HEK293 (cell line): ENCODE data around the gene MYO9B.

Experiments used
- BCL11A ChIP-seq: fragments of 450-650 bp; formaldehyde crosslinking; IDR thresholded peaks from 2 replicates; pipeline ENCODE4 v1.5.1; 2016; ENCODE audit warnings: low read depth, missing biosample characterization, missing genetic modification characterization
- BCL11B ChIP-seq: fragments of 450-650 bp; formaldehyde crosslinking; IDR thresholded peaks from 2 replicates; pipeline ENCODE4 v1.5.1; 2016; ENCODE audit warnings: low read depth, missing biosample characterization, missing genetic modification characterization
- FEZF1 ChIP-seq: fragments of 450-650 bp; formaldehyde crosslinking; IDR thresholded peaks from 2 replicates; pipeline ENCODE4 v1.5.1; 2016; ENCODE audit warnings: missing biosample characterization, missing genetic modification characterization
- GFI1B ChIP-seq: fragments of 450-650 bp; formaldehyde crosslinking; IDR thresholded peaks from 2 replicates; pipeline ENCODE4 v1.5.1; 2016; ENCODE audit warnings: missing biosample characterization, missing genetic modification characterization
- MZF1 ChIP-seq: fragments of 450-650 bp; formaldehyde crosslinking; IDR thresholded peaks from 2 replicates; pipeline ENCODE4 v1.5.1; 2017; ENCODE audit warnings: missing biosample characterization, missing genetic modification characterization, borderline replicate concordance
- OSR2 ChIP-seq: fragments of 450-650 bp; formaldehyde crosslinking; IDR thresholded peaks from 2 replicates; pipeline ENCODE4 v1.5.1; 2016; ENCODE audit warnings: missing biosample characterization, missing genetic modification characterization
- SALL2 ChIP-seq: fragments of 450-650 bp; formaldehyde crosslinking; IDR thresholded peaks from 2 replicates; pipeline ENCODE4 v1.5.0; 2017; ENCODE audit warnings: missing biosample characterization, mild to moderate bottlenecking, missing genetic modification characterization, borderline replicate concordance
- SP2 ChIP-seq: fragments of 450-650 bp; formaldehyde crosslinking; IDR thresholded peaks from 2 replicates; pipeline ENCODE4 v1.5.1; 2016; ENCODE audit warnings: missing biosample characterization, missing genetic modification characterization
- SP3 ChIP-seq: fragments of 450-650 bp; formaldehyde crosslinking; IDR thresholded peaks from 2 replicates; pipeline ENCODE4 v1.5.1; 2016; ENCODE audit warnings: missing biosample characterization, missing genetic modification characterization
- YY1 ChIP-seq: fragments of 450-650 bp; formaldehyde crosslinking; IDR thresholded peaks from 2 replicates; pipeline ENCODE4 v1.5.1; 2018; ENCODE audit warnings: missing biosample characterization, missing genetic modification characterization
- ZBTB20 ChIP-seq: fragments of 450-650 bp; formaldehyde crosslinking; IDR thresholded peaks from 2 replicates; pipeline ENCODE4 v1.5.1; 2016; ENCODE audit warnings: missing biosample characterization, missing genetic modification characterization
- ZFP3 ChIP-seq: fragments of 450-650 bp; formaldehyde crosslinking; IDR thresholded peaks from 2 replicates; pipeline ENCODE4 v1.5.1; 2016; ENCODE audit warnings: low read depth, missing biosample characterization, missing genetic modification characterization
- ZFP37 ChIP-seq: fragments of 450-650 bp; formaldehyde crosslinking; IDR thresholded peaks from 2 replicates; pipeline ENCODE4 v1.5.1; 2016; ENCODE audit warnings: missing biosample characterization, missing genetic modification characterization
- ZNF140 ChIP-seq: fragments of 450-650 bp; formaldehyde crosslinking; IDR thresholded peaks from 2 replicates; pipeline ENCODE4 v1.5.1; 2016; ENCODE audit warnings: missing biosample characterization, missing genetic modification characterization
- ZNF155 ChIP-seq: fragments of 450-650 bp; formaldehyde crosslinking; IDR thresholded peaks from 2 replicates; pipeline ENCODE4 v1.5.1; 2016; ENCODE audit warnings: missing biosample characterization, missing genetic modification characterization
- ZNF174 ChIP-seq: fragments of 450-650 bp; formaldehyde crosslinking; IDR thresholded peaks from 2 replicates; pipeline ENCODE4 v1.5.0; 2017; ENCODE audit warnings: missing biosample characterization, mild to moderate bottlenecking, missing genetic modification characterization
- ZNF175 ChIP-seq: fragments of 450-650 bp; formaldehyde crosslinking; IDR thresholded peaks from 2 replicates; pipeline ENCODE4 v1.5.1; 2016; ENCODE audit warnings: missing biosample characterization, missing genetic modification characterization
- ZNF184 ChIP-seq: fragments of 450-650 bp; IDR thresholded peaks from 2 replicates; pipeline ENCODE4 v1.5.1; 2018; ENCODE audit warnings: missing biosample characterization, mild to moderate bottlenecking, missing genetic modification characterization
- ZNF239 ChIP-seq: fragments of 450-650 bp; formaldehyde crosslinking; IDR thresholded peaks from 2 replicates; pipeline ENCODE4 v1.5.1; 2016; ENCODE audit warnings: missing biosample characterization, missing genetic modification characterization
- ZNF24 ChIP-seq: fragments of 450-650 bp; formaldehyde crosslinking; IDR thresholded peaks from 2 replicates; pipeline ENCODE4 v1.5.1; 2016; ENCODE audit warnings: missing biosample characterization, missing genetic modification characterization
- ZNF302 ChIP-seq: fragments of 450-650 bp; formaldehyde crosslinking; IDR thresholded peaks from 2 replicates; pipeline ENCODE4 v1.5.1; 2016; ENCODE audit warnings: missing biosample characterization, missing genetic modification characterization, low read depth
- ZNF350 ChIP-seq: fragments of 450-650 bp; formaldehyde crosslinking; IDR thresholded peaks from 2 replicates; pipeline ENCODE4 v1.5.0; 2017; ENCODE audit warnings: missing biosample characterization, mild to moderate bottlenecking, missing genetic modification characterization
- ZNF37A ChIP-seq: fragments of 450-650 bp; IDR thresholded peaks from 2 replicates; pipeline ENCODE4 v1.5.1; 2018; ENCODE audit warnings: missing biosample characterization, missing genetic modification characterization
- ZNF404 ChIP-seq: fragments of 450-650 bp; formaldehyde crosslinking; IDR thresholded peaks from 2 replicates; pipeline ENCODE4 v1.5.1; 2017; ENCODE audit warnings: missing biosample characterization, missing genetic modification characterization
- ZNF449 ChIP-seq: fragments of 450-650 bp; formaldehyde crosslinking; IDR thresholded peaks from 2 replicates; pipeline ENCODE4 v1.5.1; 2017; ENCODE audit warnings: missing biosample characterization, mild to moderate bottlenecking, missing genetic modification characterization, moderate library complexity
- ZNF488 ChIP-seq: fragments of 450-650 bp; formaldehyde crosslinking; IDR thresholded peaks from 2 replicates; pipeline ENCODE4 v1.5.1; 2016; ENCODE audit warnings: missing biosample characterization, missing genetic modification characterization
- ZNF501 ChIP-seq: fragments of 450-650 bp; formaldehyde crosslinking; IDR thresholded peaks from 2 replicates; pipeline ENCODE4 v1.5.1; 2016; ENCODE audit warnings: missing biosample characterization, missing genetic modification characterization
- ZNF514 ChIP-seq: fragments of 450-650 bp; formaldehyde crosslinking; IDR thresholded peaks from 2 replicates; pipeline ENCODE4 v1.5.1; 2016; ENCODE audit warnings: missing biosample characterization, missing genetic modification characterization
- ZNF561 ChIP-seq: fragments of 450-650 bp; IDR thresholded peaks from 2 replicates; pipeline ENCODE4 v1.5.1; 2018; ENCODE audit warnings: missing biosample characterization, missing genetic modification characterization, borderline replicate concordance
- ZNF600 ChIP-seq: fragments of 450-650 bp; formaldehyde crosslinking; IDR thresholded peaks from 2 replicates; pipeline ENCODE4 v1.5.1; 2016; ENCODE audit warnings: missing biosample characterization, missing genetic modification characterization
- ZNF664 ChIP-seq: fragments of 450-650 bp; formaldehyde crosslinking; IDR thresholded peaks from 2 replicates; pipeline ENCODE4 v1.5.1; 2016; ENCODE audit warnings: missing biosample characterization, missing genetic modification characterization
- ZNF701 ChIP-seq: fragments of 450-650 bp; formaldehyde crosslinking; IDR thresholded peaks from 2 replicates; pipeline ENCODE4 v1.5.1; 2016; ENCODE audit warnings: missing biosample characterization, missing genetic modification characterization
- ZNF791 ChIP-seq: fragments of 450-650 bp; formaldehyde crosslinking; IDR thresholded peaks from 2 replicates; pipeline ENCODE4 v1.5.1; 2016; ENCODE audit warnings: missing biosample characterization, missing genetic modification characterization
- ZNF837 ChIP-seq: fragments of 450-650 bp; formaldehyde crosslinking; IDR thresholded peaks from 2 replicates; pipeline ENCODE4 v1.5.1; 2016; ENCODE audit warnings: missing biosample characterization, missing genetic modification characterization
- ZSCAN23 ChIP-seq: fragments of 450-650 bp; formaldehyde crosslinking; IDR thresholded peaks from 2 replicates; pipeline ENCODE4 v1.5.1; 2016; ENCODE audit warnings: missing biosample characterization, missing genetic modification characterization
- ZXDB ChIP-seq: fragments of 450-650 bp; formaldehyde crosslinking; IDR thresholded peaks from 2 replicates; pipeline ENCODE4 v1.5.1; 2016; ENCODE audit warnings: missing biosample characterization, missing genetic modification characterization
- TF ChIP-seq, protein P1 (sequence below): fragments of 450-650 bp; formaldehyde crosslinking; IDR thresholded peaks from 2 replicates; pipeline ENCODE4 v1.5.1; 2017; ENCODE audit warnings: missing biosample characterization, missing genetic modification characterization
- TF ChIP-seq, protein P2 (sequence below): fragments of 450-650 bp; formaldehyde crosslinking; IDR thresholded peaks from 2 replicates; pipeline ENCODE4; 2016; ENCODE audit warnings: missing biosample characterization, missing genetic modification characterization

MYO9B gene

GRCh38 chr19:17215127-17215971 lies 139.8 kb downstream of the MYO9B start, which contains the start of gene USE1 (continued):
- TF ChIP-seq, protein P1, sequence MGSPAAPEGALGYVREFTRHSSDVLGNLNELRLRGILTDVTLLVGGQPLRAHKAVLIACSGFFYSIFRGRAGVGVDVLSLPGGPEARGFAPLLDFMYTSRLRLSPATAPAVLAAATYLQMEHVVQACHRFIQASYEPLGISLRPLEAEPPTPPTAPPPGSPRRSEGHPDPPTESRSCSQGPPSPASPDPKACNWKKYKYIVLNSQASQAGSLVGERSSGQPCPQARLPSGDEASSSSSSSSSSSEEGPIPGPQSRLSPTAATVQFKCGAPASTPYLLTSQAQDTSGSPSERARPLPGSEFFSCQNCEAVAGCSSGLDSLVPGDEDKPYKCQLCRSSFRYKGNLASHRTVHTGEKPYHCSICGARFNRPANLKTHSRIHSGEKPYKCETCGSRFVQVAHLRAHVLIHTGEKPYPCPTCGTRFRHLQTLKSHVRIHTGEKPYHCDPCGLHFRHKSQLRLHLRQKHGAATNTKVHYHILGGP (tag by site-specific recombination) = no peak
- TF ChIP-seq ZNF664 (tag by site-specific recombination) = no peak
- no peak for TF ChIP-seq ZNF140 (tag by site-specific recombination)
- TF ChIP-seq ZNF174 (tag by site-specific recombination) = no peak
- no peak for TF ChIP-seq ZNF37A (tag by site-specific recombination)
- no peak for TF ChIP-seq ZNF350 (tag by site-specific recombination)
- TF ChIP-seq ZBTB20 (tag by site-specific recombination) = peak; percentile 85
- peak; percentile 88 for TF ChIP-seq SP2 (tag by site-specific recombination)
- TF ChIP-seq FEZF1 = peak; percentile 51
- TF ChIP-seq ZFP37 (tag by site-specific recombination) = peak; percentile 41; the same call in 1 of the 2 replicates
- no peak for TF ChIP-seq ZNF155
- TF ChIP-seq BCL11B (tag by site-specific recombination) = peak; percentile 90
- TF ChIP-seq ZNF837 (tag by site-specific recombination) = no peak
- TF ChIP-seq OSR2 (tag by site-specific recombination) = peak; percentile 61
- peak; percentile 81 for TF ChIP-seq BCL11A (tag by site-specific recombination)
- TF ChIP-seq YY1 = peak; percentile 99
- TF ChIP-seq, protein P2, sequence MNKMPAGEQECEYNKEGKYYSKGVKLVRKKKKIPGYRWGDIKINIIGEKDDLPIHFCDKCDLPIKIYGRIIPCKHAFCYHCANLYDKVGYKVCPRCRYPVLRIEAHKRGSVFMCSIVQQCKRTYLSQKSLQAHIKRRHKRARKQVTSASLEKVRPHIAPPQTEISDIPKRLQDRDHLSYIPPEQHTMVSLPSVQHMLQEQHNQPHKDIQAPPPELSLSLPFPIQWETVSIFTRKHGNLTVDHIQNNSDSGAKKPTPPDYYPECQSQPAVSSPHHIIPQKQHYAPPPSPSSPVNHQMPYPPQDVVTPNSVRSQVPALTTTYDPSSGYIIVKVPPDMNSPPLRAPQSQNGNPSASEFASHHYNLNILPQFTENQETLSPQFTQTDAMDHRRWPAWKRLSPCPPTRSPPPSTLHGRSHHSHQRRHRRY (tag by site-specific recombination) = no peak
- peak; percentile 57 for TF ChIP-seq ZNF600 (tag by site-specific recombination)
- TF ChIP-seq ZNF24 (tag by site-specific recombination) = peak; percentile 88
- no peak for TF ChIP-seq MZF1 (tag by site-specific recombination)
- no peak for TF ChIP-seq ZNF791 (tag by site-specific recombination)
- TF ChIP-seq ZNF501 (tag by site-specific recombination) = peak; percentile 68; the same call in 1 of the 2 replicates
- peak; percentile 83; the same call in 1 of the 2 replicates for TF ChIP-seq ZNF561 (tag by site-specific recombination)
- peak; percentile 97 for TF ChIP-seq ZXDB (tag by site-specific recombination)
- TF ChIP-seq ZNF175 (tag by site-specific recombination) = no peak
- no peak for TF ChIP-seq ZFP3 (tag by site-specific recombination)
- TF ChIP-seq ZNF449 (tag by site-specific recombination) = peak; percentile 61
- no peak for TF ChIP-seq ZNF239 (tag by site-specific recombination)
- no peak for TF ChIP-seq ZNF302 (tag by site-specific recombination)
- TF ChIP-seq GFI1B = no peak
- no peak for TF ChIP-seq SALL2
- peak; percentile 46; the same call in 1 of the 2 replicates for TF ChIP-seq ZSCAN23 (tag by site-specific recombination)
- TF ChIP-seq ZNF184 (tag by site-specific recombination) = no peak
- TF ChIP-seq ZNF488 (tag by site-specific recombination) = no peak
- TF ChIP-seq SP3 (tag by site-specific recombination) = peak; percentile 93
- TF ChIP-seq ZNF514 (tag by site-specific recombination) = no peak
- TF ChIP-seq ZNF404 (tag by site-specific recombination) = no peak
- no peak for TF ChIP-seq ZNF701 (tag by site-specific recombination)
